Erythroblast (primary cell): ENCODE measurements around the gene USP6.
"Not testable (repeated sequence)": the region's sequence is repeated elsewhere in the genome, so short reads cannot be mapped to it uniquely, and the experiment has no call there.

Source experiments
- GATA1 ChIP-seq: IDR thresholded peaks from 2 replicates; pipeline ENCODE4 v1.6.1; 2011; ENCODE audit warnings: low read depth, mild to moderate bottlenecking, control low read depth, low read length, moderate library complexity
- POLR2A ChIP-seq: IDR thresholded peaks from 2 replicates; pipeline ENCODE4 v1.6.1; 2011; ENCODE audit warnings: mild to moderate bottlenecking, low read length

- not testable (repeated sequence) for TF ChIP-seq POLR2A, GATA1
Observed at GRCh38 chr17:5129770-5130169, 13.9 kb downstream of the USP6 start.
